ENCODE measurements around the gene KRTAP5-4. TPM values are rescaled to one million over a fixed set of nuclear protein-coding genes. Genes with fewer than 3 reads are reported as not detected.
"Not testable (repeated sequence)": the region's sequence is repeated elsewhere in the genome, so short reads cannot be mapped to it uniquely, and the experiment has no call there.

Gene KRTAP5-4
- total RNA-seq, 1 experiment from 2014 or later, result not detected

- H3K36me3 ChIP-seq (ENCODE audit: control insufficient read depth, insufficient read depth, low read length); H3K27ac ChIP-seq (ENCODE audit: low read length); POLR2A ChIA-PET; CTCF ChIA-PET; H3K27me3 ChIP-seq (ENCODE audit: control insufficient read depth, insufficient read depth, low read length); ATAC-seq; H3K4me3 ChIP-seq (ENCODE audit: low read depth in 2 of 2, low read length in 2 of 2); BruUV-seq (replicated peaks); in situ Hi-C loops (cut with HindIII; ENCODE audit: low pct_unique_long_range_greater_than_20kb, low sequenced_read_pairs); H3K4me1 ChIP-seq (ENCODE audit: control insufficient read depth, insufficient read depth, low read length); DNase-seq (ENCODE audit: low read depth, low spot score); H3K9me3 ChIP-seq (ENCODE audit: control insufficient read depth, insufficient read depth, low read depth, low read length); intact Hi-C loops (cut with micrococcal nuclease; ENCODE audit: unreplicated experiment): not testable (repeated sequence)
These were observed 39.7 kb upstream of the KRTAP5-4 start for GRCh38 chr11:1661454-1662269.

GRCh38 chr11:1660111-1660867 lies 38.4 kb upstream of the KRTAP5-4 start:
- Histone ChIP-seq H3K27ac (ENCODE audit: low read length) (no peak overlapping the region), H3K4me3 (ENCODE audit: low read depth in 2 of 2, low read length in 2 of 2) (no peak overlapping the region), H3K9me3 (ENCODE audit: control insufficient read depth, insufficient read depth, low read depth, low read length) (no peaks in the 10 kb centered on the region), H3K27me3 (ENCODE audit: control insufficient read depth, insufficient read depth, low read length) (no peaks in the 10 kb centered on the region), H3K36me3 (ENCODE audit: control insufficient read depth, insufficient read depth, low read length) (no peaks in the 10 kb centered on the region), H3K4me1 (ENCODE audit: control insufficient read depth, insufficient read depth, low read length) (no peaks in the 10 kb centered on the region)
- BruUV-seq (replicated peaks), result no TSS peak
- CTCF ChIA-PET, result interaction anchor here (0.6 kb wide), 1 partner anchor 272 kb away, joined by 7 read pairs; no protein-coding TSS in a partner anchor
- POLR2A ChIA-PET, result no interaction called here
- intact Hi-C loops (cut with micrococcal nuclease; ENCODE audit: unreplicated experiment) (no loop called here), in situ Hi-C loops (cut with HindIII; ENCODE audit: low pct_unique_long_range_greater_than_20kb, low sequenced_read_pairs) (no loop called here)
- DNase-seq (ENCODE audit: low read depth, low spot score) (no peak), ATAC-seq (no peak)
- TF ChIP-seq POLR2AphosphoS5 (IDR thresholded peaks at IDR 0.05; ENCODE audit: low read depth, low read length), result no peak
- TF ChIP-seq SIN3A (IDR thresholded peaks at IDR 0.05; ENCODE audit: borderline replicate concordance, insufficient read depth, low read depth, low read length), result no peak
- TF ChIP-seq CTCF (IDR thresholded peaks at IDR 0.05), result no peak
- no peak for TF ChIP-seq REST (IDR thresholded peaks at IDR 0.05; ENCODE audit: insufficient read depth in 1 of 2, low read depth in 2 of 2, low read length in 1 of 2)
- TF ChIP-seq TCF7L2 (IDR thresholded peaks at IDR 0.05; ENCODE audit: low read depth, low read length), result no peak

- CTCF ChIA-PET, result no interaction called here
- POLR2A ChIA-PET, result no interaction called here
- Histone ChIP-seq H3K36me3 (ENCODE audit: control insufficient read depth, insufficient read depth, low read length) (no peaks in the 10 kb centered on the region), H3K4me1 (ENCODE audit: control insufficient read depth, insufficient read depth, low read length) (no peaks in the 10 kb centered on the region), H3K4me3 (ENCODE audit: low read depth in 2 of 2, low read length in 2 of 2) (no peak overlapping the region), H3K27me3 (ENCODE audit: control insufficient read depth, insufficient read depth, low read length) (no peaks in the 10 kb centered on the region), H3K9me3 (ENCODE audit: control insufficient read depth, insufficient read depth, low read depth, low read length) (no peaks in the 10 kb centered on the region), H3K27ac (ENCODE audit: low read length) (no peak overlapping the region)
- DNase-seq (ENCODE audit: low read depth, low spot score), result no peak
- TF ChIP-seq POLR2AphosphoS5 (IDR thresholded peaks at IDR 0.05; ENCODE audit: low read depth, low read length) (no peak), SIN3A (IDR thresholded peaks at IDR 0.05; ENCODE audit: borderline replicate concordance, insufficient read depth, low read depth, low read length) (no peak), CTCF (IDR thresholded peaks at IDR 0.05) (no peak), TCF7L2 (IDR thresholded peaks at IDR 0.05; ENCODE audit: low read depth, low read length) (no peak), REST (IDR thresholded peaks at IDR 0.05; ENCODE audit: insufficient read depth in 1 of 2, low read depth in 2 of 2, low read length in 1 of 2) (no peak)
- no TSS peak for BruUV-seq (replicated peaks)
- intact Hi-C loops (cut with micrococcal nuclease; ENCODE audit: unreplicated experiment), result no loop called here
- no peak for ATAC-seq
- in situ Hi-C loops (cut with HindIII; ENCODE audit: low pct_unique_long_range_greater_than_20kb, low sequenced_read_pairs), result no loop called here
These were observed 37.6 kb upstream of the KRTAP5-4 start for GRCh38 chr11:1659506-1659905.
